Type B pancreatic cell (in vitro differentiated cells): ENCODE results near the gene SUSD1. TPM values are rescaled to one million over a fixed set of nuclear protein-coding genes. Genes with fewer than 3 reads are reported as not detected.

Experiments used
- DNase-seq: peaks from one replicate; pipeline ENCODE4 v3.0.0; 2021; ENCODE audit warnings: mixed read lengths; ENCODE audit not compliant: unreplicated experiment; ENCODE audit errors: extremely low spot score
- H3K27ac Mint-ChIP-seq: 2 replicates; pipeline ENCODE4 v1.8.0; 2021; ENCODE audit warnings: mild to moderate bottlenecking, mixed read lengths
- H3K27me3 Mint-ChIP-seq: 2 replicates; pipeline ENCODE4 v1.8.0; 2021; ENCODE audit warnings: mixed read lengths
- H3K36me3 Mint-ChIP-seq: 2 replicates; pipeline ENCODE4 v1.8.0; 2021; ENCODE audit warnings: mixed read lengths
- H3K4me1 Mint-ChIP-seq: one replicate; pipeline ENCODE4 v1.8.0; 2021; ENCODE audit warnings: mixed read lengths; ENCODE audit not compliant: unreplicated experiment
- H3K4me3 Mint-ChIP-seq: 2 replicates; pipeline ENCODE4 v1.8.0; 2021; ENCODE audit warnings: mild to moderate bottlenecking, mixed read lengths
- H3K9me3 Mint-ChIP-seq: 2 replicates; pipeline ENCODE4 v1.8.0; 2021; ENCODE audit warnings: mixed read lengths
- total RNA-seq: library from RNA; stranded (reverse); gene quantifications from 2 replicates; pipeline ENCODE4 v1.2.1, GENCODE V29; 2021; ENCODE audit warnings: low replicate concordance
- TF ChIP-seq, protein P1 (sequence below): fragments of 200-600 bp; sonication (generic); conservative IDR thresholded peaks from 2 replicates; pipeline ENCODE4 v1.5.0; 2021; ENCODE audit warnings: antibody characterized with exemption, mild to moderate bottlenecking

Gene SUSD1
- total RNA-seq, 1 donor from 2014 or later: 16.3 TPM

DNA sequence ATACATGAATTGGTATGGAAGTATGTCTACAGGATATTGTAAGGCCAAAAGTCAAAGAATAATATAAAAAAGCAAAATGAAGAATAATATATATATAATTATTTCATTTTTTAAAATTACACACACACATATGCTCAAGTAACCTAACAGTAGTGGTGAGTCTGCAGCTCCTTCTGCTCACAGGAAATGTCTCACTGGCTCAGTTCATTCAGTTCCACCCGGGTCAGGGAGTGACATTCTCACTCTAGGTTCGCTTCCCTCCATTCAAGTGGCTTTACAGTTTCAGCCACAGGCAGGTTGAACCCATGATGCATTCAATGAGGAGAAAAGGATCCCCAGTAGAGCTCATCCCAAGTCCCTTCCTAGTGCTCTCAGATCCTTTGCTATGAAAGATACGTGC lies 90.8 kb downstream of the SUSD1 start:
- Mint-ChIP-seq H3K27ac (peak overlapping the region; percentile 77), H3K9me3 (peaks cover 5% of the 10 kb centered on the region), H3K36me3 (peaks cover 26% of the 10 kb centered on the region), H3K4me3 (peak overlapping the region; percentile 53), H3K4me1 (no peaks in the 10 kb centered on the region), H3K27me3 (no peaks in the 10 kb centered on the region)
- no peak for DNase-seq
- TF ChIP-seq, protein P1, sequence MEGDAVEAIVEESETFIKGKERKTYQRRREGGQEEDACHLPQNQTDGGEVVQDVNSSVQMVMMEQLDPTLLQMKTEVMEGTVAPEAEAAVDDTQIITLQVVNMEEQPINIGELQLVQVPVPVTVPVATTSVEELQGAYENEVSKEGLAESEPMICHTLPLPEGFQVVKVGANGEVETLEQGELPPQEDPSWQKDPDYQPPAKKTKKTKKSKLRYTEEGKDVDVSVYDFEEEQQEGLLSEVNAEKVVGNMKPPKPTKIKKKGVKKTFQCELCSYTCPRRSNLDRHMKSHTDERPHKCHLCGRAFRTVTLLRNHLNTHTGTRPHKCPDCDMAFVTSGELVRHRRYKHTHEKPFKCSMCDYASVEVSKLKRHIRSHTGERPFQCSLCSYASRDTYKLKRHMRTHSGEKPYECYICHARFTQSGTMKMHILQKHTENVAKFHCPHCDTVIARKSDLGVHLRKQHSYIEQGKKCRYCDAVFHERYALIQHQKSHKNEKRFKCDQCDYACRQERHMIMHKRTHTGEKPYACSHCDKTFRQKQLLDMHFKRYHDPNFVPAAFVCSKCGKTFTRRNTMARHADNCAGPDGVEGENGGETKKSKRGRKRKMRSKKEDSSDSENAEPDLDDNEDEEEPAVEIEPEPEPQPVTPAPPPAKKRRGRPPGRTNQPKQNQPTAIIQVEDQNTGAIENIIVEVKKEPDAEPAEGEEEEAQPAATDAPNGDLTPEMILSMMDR: no peak

DNA sequence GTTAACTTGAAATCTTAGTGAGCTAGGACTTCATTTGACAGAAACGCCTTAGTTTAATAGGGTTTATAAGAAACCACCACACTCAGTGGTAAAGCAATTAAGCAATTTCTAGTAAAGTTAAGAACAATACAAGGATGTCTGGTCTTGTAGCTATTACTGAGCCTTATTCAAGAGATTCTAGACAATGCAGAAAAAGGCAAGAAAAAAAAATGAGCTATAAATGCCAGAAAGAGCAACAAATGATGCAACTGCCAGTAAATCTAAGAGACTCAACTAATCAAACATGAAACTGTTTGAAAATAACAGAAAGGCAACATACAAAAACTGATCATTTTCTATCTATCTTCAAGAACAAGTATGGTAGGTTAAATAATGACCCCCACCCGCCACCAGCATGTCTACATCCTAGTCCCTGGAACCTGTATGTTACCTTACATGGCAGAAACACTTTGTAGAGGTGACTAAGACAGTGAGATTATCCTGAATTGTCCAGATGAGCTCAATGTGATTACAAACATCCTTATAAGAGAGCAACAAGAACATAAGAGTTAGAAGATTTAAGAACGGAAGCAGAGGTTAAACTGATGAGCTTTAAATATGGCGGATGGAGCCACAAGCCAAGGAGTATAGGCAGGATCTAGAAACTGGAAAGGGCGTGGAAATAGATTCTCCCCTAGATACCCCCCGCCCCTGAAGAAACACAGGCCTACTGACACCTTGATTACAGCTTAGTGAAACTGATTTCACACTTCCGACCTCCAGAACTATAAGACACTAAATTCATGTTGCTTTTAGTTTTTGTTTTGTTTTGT lies 93.0 kb downstream of the SUSD1 start:
- Mint-ChIP-seq H3K4me1 (no peaks in the 10 kb centered on the region), H3K9me3 (peaks cover 5% of the 10 kb centered on the region), H3K27ac (peak overlapping the region; percentile 95), H3K27me3 (no peaks in the 10 kb centered on the region), H3K36me3 (peaks cover 17% of the 10 kb centered on the region), H3K4me3 (peak overlapping the region; percentile 20)
- TF ChIP-seq, protein P1: no peak
- DNase-seq: no peak

DNA sequence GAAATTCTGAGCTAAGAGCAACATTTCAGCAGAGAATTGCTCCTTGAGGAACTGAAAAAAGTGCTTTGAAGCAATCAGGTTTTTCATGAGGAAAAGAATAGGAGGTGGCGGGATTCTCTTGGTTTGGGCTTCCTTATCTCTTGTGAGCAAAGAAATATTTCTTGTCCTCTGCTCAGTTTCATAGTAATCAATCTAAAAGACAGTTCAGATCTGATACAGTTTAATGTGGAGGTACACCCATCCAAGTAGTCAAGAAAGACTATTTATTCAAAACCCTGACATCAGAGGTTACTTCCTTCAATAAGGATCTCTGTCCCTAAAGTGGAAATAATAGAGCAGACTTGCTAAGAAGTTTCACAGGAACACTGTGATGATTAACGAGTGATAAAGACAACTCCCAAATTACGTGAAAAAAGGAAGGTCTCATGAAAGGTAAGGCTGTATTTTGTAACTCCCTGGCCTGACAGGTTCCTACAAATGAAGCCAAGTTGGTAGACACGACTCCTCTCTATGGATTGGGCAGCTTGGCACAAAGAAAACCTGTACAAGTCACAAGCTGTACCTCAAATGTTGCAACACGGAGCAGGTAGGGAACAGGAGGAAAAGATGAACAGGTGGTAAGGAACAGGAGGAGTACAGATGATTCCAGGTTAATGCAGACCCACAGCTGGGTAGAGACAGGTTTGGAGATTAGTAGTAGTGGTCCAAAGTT lies 94.1 kb downstream of the SUSD1 start:
- H3K4me3 Mint-ChIP-seq: peak overlapping the region; percentile 48
- peaks cover 5% of the 10 kb centered on the region for H3K9me3 Mint-ChIP-seq
- H3K36me3 Mint-ChIP-seq: peaks cover 24% of the 10 kb centered on the region
- no peak for DNase-seq
- H3K27me3 Mint-ChIP-seq: no peaks in the 10 kb centered on the region
- no peaks in the 10 kb centered on the region for H3K4me1 Mint-ChIP-seq
- TF ChIP-seq, protein P1: no peak
- peak overlapping the region; percentile 95 for H3K27ac Mint-ChIP-seq

DNA sequence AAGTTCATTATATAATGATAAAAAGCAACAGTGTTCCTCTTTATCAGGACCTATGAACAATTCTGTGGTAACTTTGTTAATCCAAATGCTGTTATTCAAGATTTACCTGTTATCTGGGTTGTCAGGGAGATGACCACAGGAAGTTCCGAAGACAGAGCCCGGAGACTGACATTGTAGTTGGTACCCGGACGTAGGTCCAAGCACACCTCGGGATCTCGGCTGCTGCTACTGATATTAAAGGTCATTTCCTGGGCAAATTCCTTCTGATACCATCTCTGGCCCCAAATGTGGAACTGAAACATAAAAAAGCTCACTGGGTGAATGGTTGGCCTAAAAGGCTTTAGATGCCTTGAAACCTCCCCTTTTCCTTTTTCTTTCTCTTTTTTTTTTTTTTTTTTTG lies 96.7 kb downstream of the SUSD1 start:
- Mint-ChIP-seq H3K9me3 (peaks cover 9% of the 10 kb centered on the region), H3K27ac (no peak overlapping the region), H3K4me1 (peaks cover 8% of the 10 kb centered on the region), H3K27me3 (no peaks in the 10 kb centered on the region), H3K36me3 (peaks cover 32% of the 10 kb centered on the region), H3K4me3 (no peak overlapping the region)
- no peak for DNase-seq
- TF ChIP-seq, protein P1: no peak

DNA sequence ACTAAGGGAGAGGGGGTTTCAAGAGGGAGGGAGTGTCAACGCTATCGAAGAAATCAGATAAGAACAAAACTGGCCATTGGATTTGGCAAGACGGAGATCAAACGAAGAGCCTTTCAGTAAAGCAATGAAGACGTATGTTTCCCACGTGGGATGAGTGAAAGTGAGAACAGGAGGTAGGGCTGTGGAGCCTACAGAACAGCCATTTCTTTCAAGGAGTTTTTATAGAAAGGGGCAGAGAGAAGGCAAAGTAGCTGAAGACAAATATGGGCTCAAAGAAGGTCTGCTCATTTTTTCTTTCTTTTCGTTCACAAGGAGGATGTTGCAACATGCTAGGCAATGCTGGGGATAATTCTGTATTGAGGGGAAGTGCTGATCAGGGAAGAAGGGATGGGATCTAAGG lies 98.3 kb downstream of the SUSD1 start:
- Mint-ChIP-seq H3K4me3 (no peak overlapping the region), H3K27me3 (no peaks in the 10 kb centered on the region), H3K27ac (peak overlapping the region; percentile 59), H3K9me3 (peaks cover 5% of the 10 kb centered on the region), H3K36me3 (peaks cover 27% of the 10 kb centered on the region), H3K4me1 (peaks cover 8% of the 10 kb centered on the region)
- DNase-seq: no peak
- TF ChIP-seq, protein P1: no peak
